Endothelial cell of umbilical vein (primary cell): ENCODE data around the gene RPS24.

Source experiments
- CTCF ChIP-seq, 2 donors: IDR thresholded peaks; 1 replicate in 1 of 2; 2 replicates in 1 of 2; pipeline ENCODE4 v1.5.1; 2011; ENCODE audit warnings: low read length in 2 of 2, mild to moderate bottlenecking in 2 of 2, moderate library complexity in 2 of 2, control low read depth in 1 of 2, inconsistent platforms in 1 of 2, low read depth in 1 of 2; ENCODE audit not compliant: insufficient read depth in 1 of 2; ENCODE audit errors: extremely low read depth in 1 of 2
- EZH2 ChIP-seq: IDR thresholded peaks from 2 replicates; pipeline ENCODE4 v1.6.1; 2012; ENCODE audit warnings: borderline replicate concordance, low read depth, mild to moderate bottlenecking, moderate library complexity, low read length, inconsistent platforms; ENCODE audit not compliant: severe bottlenecking
- FOS ChIP-seq: IDR thresholded peaks from 2 replicates; pipeline ENCODE4 v1.6.1; 2011; ENCODE audit warnings: mild to moderate bottlenecking, low read length, moderate library complexity, borderline replicate concordance; ENCODE audit not compliant: insufficient read depth
- JUN ChIP-seq: IDR thresholded peaks from 2 replicates; pipeline ENCODE4 v1.6.1; 2011; ENCODE audit warnings: borderline replicate concordance, low read depth; ENCODE audit not compliant: insufficient read length, insufficient read depth
- MAX ChIP-seq: IDR thresholded peaks from 2 replicates; pipeline ENCODE4 v1.6.1; 2011; ENCODE audit not compliant: insufficient read depth, insufficient read length
- MYC ChIP-seq: IDR thresholded peaks from one replicate; pipeline ENCODE4 v1.6.1; 2011; ENCODE audit warnings: mild to moderate bottlenecking, low read depth, low read length
- POLR2A ChIP-seq: IDR thresholded peaks from 2 replicates; pipeline ENCODE4 v1.6.1; 2012; ENCODE audit warnings: low read depth, mild to moderate bottlenecking, control low read depth, low read length
- POLR2AphosphoS5 ChIP-seq: IDR thresholded peaks from 2 replicates; pipeline ENCODE4 v1.6.1; 2012; ENCODE audit warnings: low read depth, mild to moderate bottlenecking, control low read depth, low read length, moderate library complexity; ENCODE audit not compliant: insufficient read depth

- TF ChIP-seq CTCF (IDR thresholded peaks at IDR 0.05; ENCODE audit: extremely low read depth in 1 of 2, insufficient read depth in 1 of 2, low read depth in 1 of 2, low read length in 2 of 2) (no peak), MYC (no peak), POLR2A (no peak), POLR2AphosphoS5 (no peak), EZH2 (no peak), MAX (no peak), JUN (no peak), FOS (no peak)
Observed at GRCh38 chr10:78081292-78081691, 47.6 kb downstream of the RPS24 start.
